Type B pancreatic cell (in vitro differentiated cells): ENCODE measurements around the gene MED6. TPM values are rescaled to one million over a fixed set of nuclear protein-coding genes. Genes with fewer than 3 reads are reported as not detected.

Experiments used
- DNase-seq: peaks from one replicate; pipeline ENCODE4 v3.0.0; 2021; ENCODE audit warnings: mixed read lengths; ENCODE audit not compliant: unreplicated experiment; ENCODE audit errors: extremely low spot score
- H3K27ac Mint-ChIP-seq: 2 replicates; pipeline ENCODE4 v1.8.0; 2021; ENCODE audit warnings: mild to moderate bottlenecking, mixed read lengths
- H3K27me3 Mint-ChIP-seq: 2 replicates; pipeline ENCODE4 v1.8.0; 2021; ENCODE audit warnings: mixed read lengths
- H3K36me3 Mint-ChIP-seq: 2 replicates; pipeline ENCODE4 v1.8.0; 2021; ENCODE audit warnings: mixed read lengths
- H3K4me1 Mint-ChIP-seq: one replicate; pipeline ENCODE4 v1.8.0; 2021; ENCODE audit warnings: mixed read lengths; ENCODE audit not compliant: unreplicated experiment
- H3K4me3 Mint-ChIP-seq: 2 replicates; pipeline ENCODE4 v1.8.0; 2021; ENCODE audit warnings: mild to moderate bottlenecking, mixed read lengths
- H3K9me3 Mint-ChIP-seq: 2 replicates; pipeline ENCODE4 v1.8.0; 2021; ENCODE audit warnings: mixed read lengths
- CTCF ChIP-seq: fragments of 200-600 bp; sonication (generic); conservative IDR thresholded peaks from 2 replicates; pipeline ENCODE4 v1.5.0; 2021; ENCODE audit warnings: antibody characterized with exemption, mild to moderate bottlenecking
- total RNA-seq: library from RNA; stranded (reverse); gene quantifications from 2 replicates; pipeline ENCODE4 v1.2.1, GENCODE V29; 2021; ENCODE audit warnings: low replicate concordance

The MED6 gene
- total RNA-seq, 1 donor from 2014 or later, result 46.5 TPM

GRCh38 chr14:70643967-70644366 is 43.5 kb upstream of the MED6 start:
- H3K4me3 Mint-ChIP-seq, result peak overlapping the region; percentile 92

GRCh38 chr14:70642303-70643235 is 42.1 kb upstream of the MED6 start:
- H3K4me3 Mint-ChIP-seq, result peak overlapping the region; percentile 92
- TF ChIP-seq CTCF, result no peak
- H3K9me3 Mint-ChIP-seq, result no peaks in the 10 kb centered on the region
- no peaks in the 10 kb centered on the region for H3K36me3 Mint-ChIP-seq
- no peak for DNase-seq
- peaks cover 42% of the 10 kb centered on the region for H3K27me3 Mint-ChIP-seq
- H3K27ac Mint-ChIP-seq, result peak overlapping the region; percentile 88
- H3K4me1 Mint-ChIP-seq, result peaks cover 22% of the 10 kb centered on the region

More at GRCh38 chr14:70643967-70644366, 43.5 kb upstream of the MED6 start:
- Mint-ChIP-seq H3K27ac (peak overlapping the region; percentile 88), H3K36me3 (no peaks in the 10 kb centered on the region), H3K27me3 (peaks cover 32% of the 10 kb centered on the region), H3K9me3 (no peaks in the 10 kb centered on the region), H3K4me1 (peaks cover 22% of the 10 kb centered on the region)
- no peak for DNase-seq
- TF ChIP-seq CTCF, result no peak

DNA sequence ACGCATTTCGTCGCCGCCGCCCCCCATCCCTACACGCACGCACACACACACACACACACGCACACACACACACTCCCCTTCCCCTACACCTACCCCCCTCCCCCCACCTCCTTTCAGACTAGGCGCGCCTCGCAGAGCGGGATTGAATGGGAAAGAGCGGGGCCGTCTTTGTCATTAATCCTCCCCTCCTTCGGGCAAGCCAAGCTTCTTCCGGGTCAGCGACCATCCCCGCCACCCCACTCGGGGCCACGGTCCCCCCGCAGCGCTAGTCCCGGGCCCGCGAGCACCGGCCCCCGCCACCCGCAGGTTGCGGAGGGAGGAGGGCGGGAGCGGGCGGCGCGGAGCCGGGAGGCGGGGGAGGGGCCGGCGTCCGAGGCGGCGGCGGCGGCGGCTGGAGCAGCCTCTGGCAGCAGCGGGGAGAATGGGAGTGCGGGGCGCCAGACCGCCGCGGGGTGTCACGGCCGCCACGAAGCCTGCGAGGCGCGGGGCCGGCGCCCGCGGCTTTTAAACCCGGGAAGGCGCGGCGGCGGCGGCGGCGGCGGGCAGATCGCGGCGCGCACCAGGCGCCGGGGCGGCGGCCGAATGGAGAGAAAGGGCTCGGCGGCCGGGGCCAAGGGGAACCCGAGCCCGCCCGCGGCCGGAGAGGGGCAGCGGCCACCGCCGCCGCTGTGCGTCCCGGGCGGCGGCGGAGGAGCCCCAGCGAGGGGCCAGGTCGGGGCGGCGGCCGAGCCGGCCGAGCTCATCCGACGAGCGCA is 41.3 kb upstream of the MED6 start, which contains the start of gene TTC9:
Gene TTC9 (plus strand): TSS at position 369 of the 755 bp plus-strand sequence. CDS start 214 bp downstream, at position 583.
- no peaks in the 10 kb centered on the region for H3K9me3 Mint-ChIP-seq
- peaks cover 44% of the 10 kb centered on the region for H3K27me3 Mint-ChIP-seq
- peak within 1 kb of the TSS; percentile 95 for H3K27ac Mint-ChIP-seq
- peaks cover 22% of the 10 kb centered on the region for H3K4me1 Mint-ChIP-seq
- no peaks in the 10 kb centered on the region for H3K36me3 Mint-ChIP-seq
- TF ChIP-seq CTCF, result no peak
- DNase-seq, result no peak
- H3K4me3 Mint-ChIP-seq, result peak within 1 kb of the TSS; percentile 97

- H3K27me3 Mint-ChIP-seq, result peaks cover 49% of the 10 kb centered on the region
- H3K9me3 Mint-ChIP-seq, result no peaks in the 10 kb centered on the region
- no peak for DNase-seq
- peak overlapping the region; percentile 97 for H3K4me3 Mint-ChIP-seq
- peak overlapping the region; percentile 95 for H3K27ac Mint-ChIP-seq
- TF ChIP-seq CTCF, result no peak
- peaks cover 22% of the 10 kb centered on the region for H3K4me1 Mint-ChIP-seq
- no peaks in the 10 kb centered on the region for H3K36me3 Mint-ChIP-seq
Observed at GRCh38 chr14:70640938-70641547, 40.6 kb upstream of the MED6 start.

GRCh38 chr14:70638416-70638815 is 38.0 kb upstream of the MED6 start:
- Mint-ChIP-seq H3K27ac (no peak overlapping the region), H3K4me3 (no peak overlapping the region), H3K27me3 (peaks cover 50% of the 10 kb centered on the region), H3K4me1 (peaks cover 18% of the 10 kb centered on the region), H3K36me3 (no peaks in the 10 kb centered on the region), H3K9me3 (no peaks in the 10 kb centered on the region)
- no peak for DNase-seq
- TF ChIP-seq CTCF, result no peak
